HEK293 (cell line): Measurements from ENCODE around the gene ANGPT4.

ENCODE experiments used
- CTCF ChIA-PET: fragments of 350-600 bp; formaldehyde crosslinking; extraction: SDS; loops from one replicate; lab custom pipeline; 2021; ENCODE audit warnings: antibody characterized with exemption; lab: Yijun Ruan, JAX
- POLR2A ChIA-PET: fragments of 300-600 bp; formaldehyde crosslinking; extraction: SDS; loops from one replicate; lab custom pipeline; 2020; ENCODE audit warnings: antibody characterized with exemption, inconsistent platforms; lab: Yijun Ruan, JAX
- H3K27ac ChIP-seq: fragments of 200-500 bp; sonication (Bioruptor generic); 2 replicates; pipeline ENCODE4 v1.5.1; 2014; ENCODE audit warnings: low read depth, low read length, control low read depth, inconsistent platforms; ENCODE audit errors: extremely low read depth
- H3K36me3 ChIP-seq, 2 experiments: fragments of 200-500 bp in 1 of 2; sonication (Bioruptor generic) in 1 of 2; 1 replicate in 1 of 2; 2 replicates in 1 of 2; pipeline ENCODE4 v1.5.1; 2014 to 2017; ENCODE audit warnings: inconsistent platforms in 2 of 2, low read length in 2 of 2; ENCODE audit not compliant: control insufficient read depth in 2 of 2, insufficient read depth in 1 of 2
- H3K4me1 ChIP-seq: fragments of 200-500 bp; sonication (Bioruptor generic); 2 replicates; pipeline ENCODE4 v1.5.1; 2014; ENCODE audit warnings: mild to moderate bottlenecking, low read length, inconsistent platforms; ENCODE audit not compliant: control insufficient read depth, insufficient read depth
- H3K4me3 ChIP-seq: 2 replicates; pipeline ENCODE4 v1.5.1; 2011; ENCODE audit warnings: low read depth, mild to moderate bottlenecking, control low read depth, low read length, moderate library complexity
- H3K9me3 ChIP-seq: fragments of 200-500 bp; sonication (Bioruptor generic); 2 replicates; pipeline ENCODE4 v1.5.1; 2014; ENCODE audit warnings: low read depth, low read length, inconsistent platforms; ENCODE audit not compliant: control insufficient read depth, insufficient read depth
- GLI4 ChIP-seq: fragments of 450-650 bp; formaldehyde crosslinking; IDR thresholded peaks from 2 replicates; pipeline ENCODE4 v1.5.1; 2016; ENCODE audit warnings: missing biosample characterization, missing genetic modification characterization
- KLF8 ChIP-seq: fragments of 450-650 bp; formaldehyde crosslinking; IDR thresholded peaks from 2 replicates; pipeline ENCODE4 v1.5.1; 2016; ENCODE audit warnings: missing biosample characterization, missing genetic modification characterization
- SP7 ChIP-seq: fragments of 450-650 bp; formaldehyde crosslinking; IDR thresholded peaks from 2 replicates; pipeline ENCODE4 v1.5.1; 2016; ENCODE audit warnings: missing biosample characterization, missing genetic modification characterization
- ZBTB17 ChIP-seq: fragments of 450-650 bp; formaldehyde crosslinking; IDR thresholded peaks from 2 replicates; pipeline ENCODE4 v1.5.1; 2016; ENCODE audit warnings: missing biosample characterization, missing genetic modification characterization
- ZFHX2 ChIP-seq: fragments of 450-650 bp; formaldehyde crosslinking; conservative IDR thresholded peaks from 2 replicates; pipeline ENCODE4 v1.5.1; 2016; ENCODE audit warnings: missing biosample characterization, missing genetic modification characterization
- ZNF184 ChIP-seq: fragments of 450-650 bp; IDR thresholded peaks from 2 replicates; pipeline ENCODE4 v1.5.1; 2018; ENCODE audit warnings: missing biosample characterization, mild to moderate bottlenecking, missing genetic modification characterization
- ZNF274 ChIP-seq, 2 experiments: fragments of 200-500 bp in 1 of 2; fragments of 450-650 bp in 1 of 2; sonication (Bioruptor generic) in 1 of 2; formaldehyde crosslinking in 1 of 2; IDR thresholded peaks; 2 replicates each; pipeline versions ENCODE4 v1.5.1 to v1.6.1; 2014 to 2016; ENCODE audit warnings: borderline replicate concordance in 1 of 2, inconsistent platforms in 1 of 2, low read length in 1 of 2, missing biosample characterization in 1 of 2, missing genetic modification characterization in 1 of 2
- ZNF366 ChIP-seq: fragments of 450-650 bp; formaldehyde crosslinking; conservative IDR thresholded peaks from 2 replicates; pipeline ENCODE4 v1.5.1; 2016; ENCODE audit warnings: missing biosample characterization, missing genetic modification characterization
- ZNF426 ChIP-seq: fragments of 450-650 bp; formaldehyde crosslinking; IDR thresholded peaks from 2 replicates; pipeline ENCODE4 v1.5.1; 2017; ENCODE audit warnings: missing biosample characterization, missing genetic modification characterization, mild to moderate bottlenecking, inconsistent platforms, moderate library complexity
- ZNF513 ChIP-seq: fragments of 450-650 bp; IDR thresholded peaks from 2 replicates; pipeline ENCODE4 v1.5.1; 2018; ENCODE audit warnings: missing biosample characterization, missing genetic modification characterization
- ZNF529 ChIP-seq: fragments of 450-650 bp; formaldehyde crosslinking; IDR thresholded peaks from 2 replicates; pipeline ENCODE4 v1.5.1; 2017; ENCODE audit warnings: missing genetic modification characterization, missing biosample characterization; ENCODE audit not compliant: insufficient replicate concordance
- ZNF596 ChIP-seq: fragments of 450-650 bp; IDR thresholded peaks from 2 replicates; pipeline ENCODE4 v1.5.0; 2018; ENCODE audit warnings: missing biosample characterization, mild to moderate bottlenecking, missing genetic modification characterization, moderate library complexity
- ZNF624 ChIP-seq: fragments of 450-650 bp; formaldehyde crosslinking; IDR thresholded peaks from 2 replicates; pipeline ENCODE4 v1.5.1; 2017; ENCODE audit warnings: missing biosample characterization, missing genetic modification characterization
- ZNF654 ChIP-seq: fragments of 450-650 bp; formaldehyde crosslinking; IDR thresholded peaks from 2 replicates; pipeline ENCODE4 v1.5.1; 2016; ENCODE audit warnings: low read depth, missing biosample characterization, missing genetic modification characterization
- ZNF701 ChIP-seq: fragments of 450-650 bp; formaldehyde crosslinking; IDR thresholded peaks from 2 replicates; pipeline ENCODE4 v1.5.1; 2016; ENCODE audit warnings: missing biosample characterization, missing genetic modification characterization
- ZNF777 ChIP-seq: fragments of 450-650 bp; formaldehyde crosslinking; IDR thresholded peaks from 2 replicates; pipeline ENCODE4 v1.5.1; 2017; ENCODE audit warnings: missing biosample characterization, missing genetic modification characterization, borderline replicate concordance
- ZSCAN16 ChIP-seq: fragments of 450-650 bp; formaldehyde crosslinking; IDR thresholded peaks from 2 replicates; pipeline ENCODE4 v1.5.1; 2016; ENCODE audit warnings: missing biosample characterization, missing genetic modification characterization
- ZSCAN4 ChIP-seq: fragments of 450-650 bp; formaldehyde crosslinking; IDR thresholded peaks from 2 replicates; pipeline ENCODE4 v1.5.1; 2017; ENCODE audit warnings: missing biosample characterization, missing genetic modification characterization
- ZXDB ChIP-seq: fragments of 450-650 bp; formaldehyde crosslinking; IDR thresholded peaks from 2 replicates; pipeline ENCODE4 v1.5.1; 2016; ENCODE audit warnings: missing biosample characterization, missing genetic modification characterization
- TF ChIP-seq, protein P1 (sequence below): fragments of 450-650 bp; formaldehyde crosslinking; IDR thresholded peaks from 2 replicates; pipeline ENCODE4 v1.5.1; 2016; ENCODE audit warnings: missing biosample characterization, missing genetic modification characterization
- TF ChIP-seq, protein P2 (sequence below): fragments of 450-650 bp; formaldehyde crosslinking; IDR thresholded peaks from 2 replicates; pipeline ENCODE4 v1.5.1; 2016; ENCODE audit warnings: missing biosample characterization, missing genetic modification characterization
- TF ChIP-seq, protein P3 (sequence below): fragments of 450-650 bp; formaldehyde crosslinking; IDR thresholded peaks from 2 replicates; pipeline ENCODE4 v1.5.1; 2016; ENCODE audit warnings: missing biosample characterization, missing genetic modification characterization, low read depth

ANGPT4 gene

DNA sequence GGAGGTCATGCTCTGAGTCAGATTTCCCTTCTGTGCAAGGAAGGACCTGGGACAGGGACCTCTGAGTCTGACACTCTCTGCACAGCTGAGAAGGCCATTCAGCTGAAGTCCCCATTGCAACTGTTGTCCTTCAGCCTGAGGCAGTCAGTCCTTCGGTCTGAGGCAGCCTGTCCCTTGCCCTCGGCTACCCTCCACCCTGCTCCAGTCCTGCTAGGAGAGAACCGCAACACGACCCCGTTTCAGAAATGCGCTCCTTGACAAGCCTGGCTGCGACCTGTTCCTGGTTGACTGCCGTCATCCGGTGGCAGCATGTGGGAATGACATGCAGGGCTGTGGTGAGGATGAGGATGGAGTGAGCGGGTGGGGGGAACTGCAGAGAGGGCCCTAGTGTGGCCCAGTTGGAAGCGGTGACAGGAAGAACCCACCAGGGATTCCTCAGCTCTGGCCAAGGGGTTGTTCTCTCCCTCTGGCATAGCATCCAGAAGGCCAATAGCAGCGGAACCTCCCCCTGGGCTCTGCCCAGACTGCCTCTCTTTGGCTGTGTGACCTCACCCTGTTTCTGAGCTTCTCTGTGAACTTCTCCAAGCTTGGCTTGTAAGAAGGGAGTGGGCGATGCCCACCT is 40.3 kb upstream of the ANGPT4 start (continued):
- TF ChIP-seq, protein P1, sequence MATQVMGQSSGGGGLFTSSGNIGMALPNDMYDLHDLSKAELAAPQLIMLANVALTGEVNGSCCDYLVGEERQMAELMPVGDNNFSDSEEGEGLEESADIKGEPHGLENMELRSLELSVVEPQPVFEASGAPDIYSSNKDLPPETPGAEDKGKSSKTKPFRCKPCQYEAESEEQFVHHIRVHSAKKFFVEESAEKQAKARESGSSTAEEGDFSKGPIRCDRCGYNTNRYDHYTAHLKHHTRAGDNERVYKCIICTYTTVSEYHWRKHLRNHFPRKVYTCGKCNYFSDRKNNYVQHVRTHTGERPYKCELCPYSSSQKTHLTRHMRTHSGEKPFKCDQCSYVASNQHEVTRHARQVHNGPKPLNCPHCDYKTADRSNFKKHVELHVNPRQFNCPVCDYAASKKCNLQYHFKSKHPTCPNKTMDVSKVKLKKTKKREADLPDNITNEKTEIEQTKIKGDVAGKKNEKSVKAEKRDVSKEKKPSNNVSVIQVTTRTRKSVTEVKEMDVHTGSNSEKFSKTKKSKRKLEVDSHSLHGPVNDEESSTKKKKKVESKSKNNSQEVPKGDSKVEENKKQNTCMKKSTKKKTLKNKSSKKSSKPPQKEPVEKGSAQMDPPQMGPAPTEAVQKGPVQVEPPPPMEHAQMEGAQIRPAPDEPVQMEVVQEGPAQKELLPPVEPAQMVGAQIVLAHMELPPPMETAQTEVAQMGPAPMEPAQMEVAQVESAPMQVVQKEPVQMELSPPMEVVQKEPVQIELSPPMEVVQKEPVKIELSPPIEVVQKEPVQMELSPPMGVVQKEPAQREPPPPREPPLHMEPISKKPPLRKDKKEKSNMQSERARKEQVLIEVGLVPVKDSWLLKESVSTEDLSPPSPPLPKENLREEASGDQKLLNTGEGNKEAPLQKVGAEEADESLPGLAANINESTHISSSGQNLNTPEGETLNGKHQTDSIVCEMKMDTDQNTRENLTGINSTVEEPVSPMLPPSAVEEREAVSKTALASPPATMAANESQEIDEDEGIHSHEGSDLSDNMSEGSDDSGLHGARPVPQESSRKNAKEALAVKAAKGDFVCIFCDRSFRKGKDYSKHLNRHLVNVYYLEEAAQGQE, result peak; percentile 81
- TF ChIP-seq ZNF366 (tag by site-specific recombination) (peak; percentile 51), ZNF777 (tag by site-specific recombination) (no peak), KLF8 (tag by site-specific recombination) (peak; percentile 33; the same call in 1 of the 2 replicates), ZFHX2 (0 out of 2 replicates have a peak, but pooled peaks have one; percentile 8), ZBTB17 (tag by site-specific recombination) (peak; percentile 86), GLI4 (tag by site-specific recombination) (no peak), SP7 (tag by site-specific recombination) (peak; percentile 59; the same call in 1 of the 2 replicates), ZNF654 (tag by site-specific recombination) (peak; percentile 95), ZXDB (tag by site-specific recombination) (peak; percentile 24; the same call in 1 of the 2 replicates), ZNF701 (tag by site-specific recombination) (peak; percentile 92), ZSCAN4 (0 out of 2 replicates have a peak, but pooled peaks have one; percentile 32), ZNF596 (tag by site-specific recombination) (no peak), ZNF426 (tag by site-specific recombination) (no peak), ZNF529 (tag by site-specific recombination) (no peak), ZSCAN16 (no peak)
- TF ChIP-seq, protein P2, sequence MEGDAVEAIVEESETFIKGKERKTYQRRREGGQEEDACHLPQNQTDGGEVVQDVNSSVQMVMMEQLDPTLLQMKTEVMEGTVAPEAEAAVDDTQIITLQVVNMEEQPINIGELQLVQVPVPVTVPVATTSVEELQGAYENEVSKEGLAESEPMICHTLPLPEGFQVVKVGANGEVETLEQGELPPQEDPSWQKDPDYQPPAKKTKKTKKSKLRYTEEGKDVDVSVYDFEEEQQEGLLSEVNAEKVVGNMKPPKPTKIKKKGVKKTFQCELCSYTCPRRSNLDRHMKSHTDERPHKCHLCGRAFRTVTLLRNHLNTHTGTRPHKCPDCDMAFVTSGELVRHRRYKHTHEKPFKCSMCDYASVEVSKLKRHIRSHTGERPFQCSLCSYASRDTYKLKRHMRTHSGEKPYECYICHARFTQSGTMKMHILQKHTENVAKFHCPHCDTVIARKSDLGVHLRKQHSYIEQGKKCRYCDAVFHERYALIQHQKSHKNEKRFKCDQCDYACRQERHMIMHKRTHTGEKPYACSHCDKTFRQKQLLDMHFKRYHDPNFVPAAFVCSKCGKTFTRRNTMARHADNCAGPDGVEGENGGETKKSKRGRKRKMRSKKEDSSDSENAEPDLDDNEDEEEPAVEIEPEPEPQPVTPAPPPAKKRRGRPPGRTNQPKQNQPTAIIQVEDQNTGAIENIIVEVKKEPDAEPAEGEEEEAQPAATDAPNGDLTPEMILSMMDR (tag by site-specific recombination), result peak; percentile 87

DNA sequence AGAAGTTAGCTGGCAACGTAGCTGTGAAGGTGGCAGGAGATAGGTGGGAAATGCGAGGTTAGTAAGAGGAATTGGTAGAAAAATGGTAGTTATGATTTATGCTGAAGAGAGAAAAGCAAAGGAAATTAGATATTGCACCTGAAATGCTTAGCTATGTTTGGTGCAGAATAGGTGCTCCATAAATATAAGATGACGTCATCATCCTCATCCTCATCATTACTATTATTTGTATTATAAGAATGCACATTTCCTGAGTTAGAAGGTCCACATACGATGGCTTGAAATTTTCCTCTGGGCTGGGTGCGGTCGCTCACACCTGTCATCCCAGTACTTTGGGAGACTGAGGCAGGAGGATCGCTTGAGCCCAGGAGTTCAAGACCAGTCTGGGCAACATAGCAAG is 39.5 kb upstream of the ANGPT4 start:
- no peak overlapping the region for H3K27ac ChIP-seq
- no peaks in the 10 kb centered on the region for H3K4me1 ChIP-seq
- no peak overlapping the region for H3K4me3 ChIP-seq
- CTCF ChIA-PET, result interaction anchor here (0.6 to 6.1 kb wide), 37 partner anchors 9 to 853 kb away, joined by 3 to 178 read pairs (median 4); partner anchors contain the start of gene FAM110A
- POLR2A ChIA-PET, result no interaction called here
- H3K36me3 ChIP-seq, result no peaks in the 10 kb centered on the region
- no peak for TF ChIP-seq ZNF274 (IDR thresholded peaks at IDR 0.05; ENCODE audit: low read length)
- no peak for TF ChIP-seq ZNF274 (tag by site-specific recombination; IDR thresholded peaks at IDR 0.05; ENCODE audit: borderline replicate concordance)
- TF ChIP-seq ZNF624 (tag by site-specific recombination), result no peak
- TF ChIP-seq ZNF513 (tag by site-specific recombination), result peak; percentile 51; the same call in 1 of the 2 replicates
- TF ChIP-seq ZNF184, result no peak
- TF ChIP-seq ZFHX2, result no peak
- TF ChIP-seq, protein P3, sequence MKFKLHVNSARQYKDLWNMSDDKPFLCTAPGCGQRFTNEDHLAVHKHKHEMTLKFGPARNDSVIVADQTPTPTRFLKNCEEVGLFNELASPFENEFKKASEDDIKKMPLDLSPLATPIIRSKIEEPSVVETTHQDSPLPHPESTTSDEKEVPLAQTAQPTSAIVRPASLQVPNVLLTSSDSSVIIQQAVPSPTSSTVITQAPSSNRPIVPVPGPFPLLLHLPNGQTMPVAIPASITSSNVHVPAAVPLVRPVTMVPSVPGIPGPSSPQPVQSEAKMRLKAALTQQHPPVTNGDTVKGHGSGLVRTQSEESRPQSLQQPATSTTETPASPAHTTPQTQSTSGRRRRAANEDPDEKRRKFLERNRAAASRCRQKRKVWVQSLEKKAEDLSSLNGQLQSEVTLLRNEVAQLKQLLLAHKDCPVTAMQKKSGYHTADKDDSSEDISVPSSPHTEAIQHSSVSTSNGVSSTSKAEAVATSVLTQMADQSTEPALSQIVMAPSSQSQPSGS (tag by site-specific recombination), result peak; percentile 82
- H3K9me3 ChIP-seq, result no peaks in the 10 kb centered on the region
